GM12865 (cell line): Measurements from ENCODE around the gene MAST2.
A peak's percentile ranks its signal among the peaks of the same experiment; 100 is the strongest.

Experiments
- DNase-seq: peaks from one replicate; pipeline ENCODE4 v3.0.0; 2010; ENCODE audit warnings: low read depth
- H3K4me3 ChIP-seq: 2 replicates; pipeline ENCODE4 v1.5.1; 2011; ENCODE audit warnings: mild to moderate bottlenecking, low read depth, low read length, control low read depth
- TF ChIP-seq, protein P1 (sequence below): IDR thresholded peaks from 2 replicates; pipeline ENCODE4 v1.5.1; 2011; ENCODE audit warnings: low read length, control low read depth, low read depth, inconsistent platforms; ENCODE audit not compliant: insufficient read depth; ENCODE audit errors: missing control alignments

Gene MAST2

DNA sequence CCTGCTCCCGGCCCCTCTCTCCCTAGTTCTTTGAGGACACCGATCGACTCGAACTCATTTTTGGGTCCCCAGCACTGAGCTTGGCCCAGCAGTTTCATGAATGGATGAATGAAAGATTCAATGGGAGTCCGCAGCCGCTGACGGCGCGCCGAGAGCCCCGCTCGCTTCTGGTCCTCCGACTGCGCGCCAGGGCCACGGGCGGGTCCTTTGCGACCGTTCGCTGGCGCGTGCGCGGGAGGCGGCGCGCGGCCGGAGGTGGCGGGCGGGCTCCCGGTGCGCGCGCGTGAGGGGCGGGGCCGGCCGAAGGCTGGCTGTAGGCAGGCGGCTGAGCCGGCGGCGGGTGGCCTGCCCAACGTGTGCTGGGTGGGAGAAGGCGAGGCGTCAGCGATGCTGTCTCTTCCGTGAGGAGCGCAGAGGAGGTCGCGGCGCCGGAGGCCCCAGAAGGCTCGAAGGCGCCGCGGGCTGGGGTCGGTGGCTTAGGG, at the start of gene MAST2:
TSS of gene MAST2 (plus strand) at position 314 of the 482 bp plus-strand sequence. CDS start 284 bp downstream, outside the sequence.
- peak within 1 kb of the TSS; percentile 90 for H3K4me3 ChIP-seq
- TF ChIP-seq, protein P1, sequence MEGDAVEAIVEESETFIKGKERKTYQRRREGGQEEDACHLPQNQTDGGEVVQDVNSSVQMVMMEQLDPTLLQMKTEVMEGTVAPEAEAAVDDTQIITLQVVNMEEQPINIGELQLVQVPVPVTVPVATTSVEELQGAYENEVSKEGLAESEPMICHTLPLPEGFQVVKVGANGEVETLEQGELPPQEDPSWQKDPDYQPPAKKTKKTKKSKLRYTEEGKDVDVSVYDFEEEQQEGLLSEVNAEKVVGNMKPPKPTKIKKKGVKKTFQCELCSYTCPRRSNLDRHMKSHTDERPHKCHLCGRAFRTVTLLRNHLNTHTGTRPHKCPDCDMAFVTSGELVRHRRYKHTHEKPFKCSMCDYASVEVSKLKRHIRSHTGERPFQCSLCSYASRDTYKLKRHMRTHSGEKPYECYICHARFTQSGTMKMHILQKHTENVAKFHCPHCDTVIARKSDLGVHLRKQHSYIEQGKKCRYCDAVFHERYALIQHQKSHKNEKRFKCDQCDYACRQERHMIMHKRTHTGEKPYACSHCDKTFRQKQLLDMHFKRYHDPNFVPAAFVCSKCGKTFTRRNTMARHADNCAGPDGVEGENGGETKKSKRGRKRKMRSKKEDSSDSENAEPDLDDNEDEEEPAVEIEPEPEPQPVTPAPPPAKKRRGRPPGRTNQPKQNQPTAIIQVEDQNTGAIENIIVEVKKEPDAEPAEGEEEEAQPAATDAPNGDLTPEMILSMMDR: no peak
- DNase-seq: peak; percentile 93

DNA sequence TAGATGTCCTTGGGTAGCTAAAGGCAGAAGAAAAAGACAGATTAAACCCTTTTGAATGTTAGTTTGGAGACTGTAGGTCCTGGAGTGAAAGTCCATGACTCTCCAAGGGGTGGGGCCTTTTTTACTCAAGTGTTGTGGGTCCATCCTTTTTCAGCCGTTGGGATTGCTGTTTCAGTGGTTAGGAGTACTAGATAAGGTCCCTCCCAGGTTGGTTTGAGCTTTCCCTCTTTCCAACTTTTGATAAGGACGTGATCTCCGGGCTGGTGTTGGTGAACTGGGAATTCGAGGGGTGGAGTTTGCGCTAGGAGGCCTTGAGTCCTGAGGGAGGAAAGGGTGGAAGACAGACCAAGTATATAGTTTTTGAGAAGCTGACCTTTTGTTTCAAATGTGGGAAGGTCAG, 47.7 kb upstream of the MAST2 start:
- no peak overlapping the region for H3K4me3 ChIP-seq
- TF ChIP-seq, protein P1: no peak
- no peak for DNase-seq

DNA sequence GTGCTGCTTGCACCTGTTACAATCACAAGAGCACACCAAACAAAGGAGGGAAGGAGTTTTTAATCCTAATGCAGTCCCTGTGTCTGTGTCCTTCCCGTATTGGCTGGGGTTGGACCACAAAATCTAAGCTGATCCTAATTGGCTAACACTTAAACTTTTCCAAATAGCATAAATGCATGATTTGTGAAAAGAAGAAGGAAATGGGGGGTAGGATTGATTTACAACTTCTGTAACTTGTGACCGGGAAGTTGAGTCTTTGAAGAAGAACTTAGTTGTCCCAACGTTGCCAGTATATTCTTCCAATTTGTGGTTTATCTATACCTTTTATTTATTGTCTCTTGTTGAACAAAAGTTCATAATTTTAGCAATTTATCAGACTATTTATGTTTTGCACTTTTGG, 41.1 kb upstream of the MAST2 start:
- DNase-seq: no peak

DNA sequence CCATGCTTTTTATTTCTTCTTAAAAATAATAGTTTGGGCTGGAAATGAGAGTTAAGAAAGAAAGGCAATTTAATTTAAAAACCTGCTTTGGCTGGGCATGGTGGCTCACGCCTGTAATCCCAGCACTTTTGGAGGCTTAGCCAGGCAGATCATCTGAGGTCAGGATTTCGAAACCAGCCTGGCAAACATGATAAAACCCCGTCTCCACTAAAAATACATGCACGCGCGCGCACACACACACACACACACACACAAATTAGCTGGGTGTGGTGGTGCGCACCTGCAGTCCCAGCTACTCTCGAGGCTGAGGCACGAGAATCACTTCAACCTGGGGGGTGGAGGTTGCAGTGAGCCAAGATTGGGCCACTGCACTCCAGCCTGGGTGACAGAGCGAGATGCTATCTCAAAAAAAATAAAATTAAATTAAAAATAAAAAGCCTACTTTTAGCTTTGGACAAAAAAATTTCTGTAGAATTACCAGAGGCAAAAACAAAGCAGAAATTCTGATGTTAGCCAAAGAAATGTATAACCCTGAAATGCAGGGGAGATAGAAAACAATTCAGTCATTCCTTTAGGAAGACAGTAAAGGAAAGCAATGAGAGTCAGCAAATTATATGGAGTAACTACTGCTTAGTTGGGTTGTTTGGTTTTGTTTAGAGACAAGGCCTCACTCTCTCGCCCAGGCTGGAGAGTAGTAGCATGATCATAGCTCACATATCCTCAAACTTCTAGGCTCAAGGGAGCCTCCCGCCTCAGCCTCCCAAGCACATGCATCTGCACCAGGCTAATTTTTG, 37.2 kb upstream of the MAST2 start:
- TF ChIP-seq, protein P1: no peak

More for the DNA sequence above, 41.1 kb upstream of the MAST2 start:
- H3K4me3 ChIP-seq: no peak overlapping the region
- TF ChIP-seq, protein P1: no peak

DNA sequence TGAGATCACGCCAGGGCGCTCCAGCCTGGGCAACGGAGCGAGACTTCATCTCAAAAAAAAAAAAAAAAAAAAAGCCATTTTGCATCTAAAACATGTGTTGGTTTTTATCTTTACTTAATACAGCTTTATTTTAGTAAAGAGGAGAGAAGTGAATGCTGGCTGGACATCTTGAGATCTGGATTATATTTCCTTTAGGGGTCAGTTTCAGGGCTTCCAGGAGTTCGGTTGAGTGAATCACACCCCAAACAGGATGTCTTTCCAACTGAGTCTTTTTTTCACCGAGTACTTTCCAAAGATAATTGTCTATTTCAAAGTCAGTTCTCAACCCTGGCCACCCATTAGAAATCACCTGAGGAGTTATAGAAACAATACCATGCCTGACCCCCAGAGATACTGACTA, 36.4 kb upstream of the MAST2 start:
- DNase-seq: no peak
- no peak overlapping the region for H3K4me3 ChIP-seq
- TF ChIP-seq, protein P1: no peak

More for the DNA sequence above, 37.2 kb upstream of the MAST2 start:
- DNase-seq: no peak
- H3K4me3 ChIP-seq: no peak overlapping the region

DNA sequence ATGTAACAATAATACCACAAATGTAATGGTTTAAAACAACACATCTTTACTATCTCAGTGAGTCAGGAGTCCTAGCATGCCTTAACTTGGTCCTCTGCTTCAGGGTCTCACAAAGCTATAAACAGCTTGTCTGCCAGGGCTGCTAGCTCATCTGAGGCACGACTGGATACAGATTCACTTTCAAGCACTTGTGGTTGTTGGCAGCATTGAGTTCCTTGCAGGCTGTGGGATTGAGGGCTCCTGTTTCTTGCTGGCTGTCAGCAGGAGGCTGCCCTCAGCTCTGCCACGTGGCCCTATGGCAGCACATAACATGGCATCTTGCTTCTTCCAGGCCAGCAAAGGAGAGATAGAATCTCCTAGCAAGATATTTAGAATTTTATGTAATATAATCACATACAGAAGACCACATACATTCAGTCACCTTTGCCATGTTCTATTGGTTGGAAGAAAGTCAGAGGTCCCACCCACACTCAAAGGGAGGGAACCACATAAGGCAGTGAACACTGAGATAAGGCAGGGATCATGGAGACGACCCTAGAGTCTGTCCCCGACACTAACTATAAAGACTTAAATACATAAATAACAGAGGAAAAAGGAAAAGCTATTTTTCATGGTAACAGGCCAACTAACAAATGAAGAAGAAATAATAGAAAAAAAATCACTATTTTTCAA, 34.0 kb upstream of the MAST2 start:
- no peak overlapping the region for H3K4me3 ChIP-seq
- no peak for DNase-seq
- TF ChIP-seq, protein P1: no peak
